ENCODE data around the gene ERVW-1.

ERVW-1 gene

DNA sequence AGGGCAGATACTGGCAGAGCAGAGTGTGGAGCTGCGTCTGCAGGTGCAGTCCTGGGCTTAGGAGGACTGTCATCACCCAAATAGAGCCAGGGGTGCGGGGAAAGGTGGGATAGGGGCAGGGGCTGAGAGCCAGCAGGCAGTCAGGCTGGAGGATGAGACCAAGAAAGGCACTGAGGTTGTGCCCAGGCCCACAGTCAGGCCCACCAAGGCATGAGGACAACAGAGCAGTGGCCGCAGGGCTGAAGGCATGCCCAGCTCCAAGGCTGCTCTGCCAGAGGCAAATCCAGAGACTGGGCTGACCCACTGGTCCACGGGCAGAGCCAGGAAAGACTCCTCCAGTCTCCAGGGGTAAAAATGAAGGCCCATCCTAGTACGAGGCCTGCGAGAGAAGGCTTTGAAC lies 54.8 kb downstream of the ERVW-1 start:
- H2BK5ac ChIP-seq (ENCODE audit: low read length), result no peak overlapping the region
- peaks cover 0 to 3% of the 10 kb centered on the region in 2 donors for H3K9me3 ChIP-seq (replicated peaks in 1 of 2; ENCODE audit: control insufficient read depth in 2 of 2, insufficient read depth in 1 of 2, low read depth in 1 of 2, low read length in 2 of 2)
- H3K14ac ChIP-seq (ENCODE audit: low read length), result no peak overlapping the region
- no peak overlapping the region for H3K27ac ChIP-seq (replicated peaks; ENCODE audit: low read length)
- H2BK15ac ChIP-seq (ENCODE audit: low read length), result peak overlapping the region; percentile 77
- H3K9ac ChIP-seq (ENCODE audit: low read depth, low read length, poor library complexity), result no peak overlapping the region
- H3K4me1 ChIP-seq (ENCODE audit: control insufficient read depth in 2 of 2, insufficient read depth in 1 of 2, low read depth in 1 of 2, low read length in 2 of 2), result peaks cover 3% of the 10 kb centered on the region in 2 donors
- no peaks in the 10 kb centered on the region for H3K36me3 ChIP-seq (replicated peaks in 1 of 2; ENCODE audit: control insufficient read depth in 2 of 2, insufficient read depth in 2 of 2, low read length in 2 of 2)
- no peak overlapping the region for H3K4me2 ChIP-seq (ENCODE audit: insufficient read depth, low read length, poor library complexity, severe bottlenecking)
- peaks cover 0 to 3% (median 0%) of the 10 kb centered on the region in 3 experiments for H3K27me3 ChIP-seq (ENCODE audit: control insufficient read depth in 3 of 3, insufficient read depth in 3 of 3, low read depth in 1 of 3, low read length in 3 of 3)
- no peak overlapping the region for H4K91ac ChIP-seq (ENCODE audit: low read depth, low read length, poor library complexity)
- peak overlapping the region; percentile 85 for H2BK12ac ChIP-seq (ENCODE audit: low read length)
- H3K23ac ChIP-seq (ENCODE audit: low read depth, low read length, poor library complexity), result no peak overlapping the region
- H3K79me1 ChIP-seq (ENCODE audit: low read depth, low read length), result no peaks in the 10 kb centered on the region
- H2BK120ac ChIP-seq (ENCODE audit: low read depth, low read length), result no peak overlapping the region
- H2AFZ ChIP-seq (ENCODE audit: low read length), result peak overlapping the region; percentile 96
- no peak overlapping the region for H4K8ac ChIP-seq (ENCODE audit: low read depth, low read length)
- WGBS, 2 donors (ENCODE audit: extremely low coverage in 2 of 2, insufficient read length in 2 of 2, insufficient replicate concordance in 1 of 2), result no CpG with 5 or more reads among the region's 6 CpGs
- H3K4ac ChIP-seq (ENCODE audit: low read length), result no peak overlapping the region
- no peak overlapping the region for H3K4me3 ChIP-seq (ENCODE audit: low read length in 2 of 2)
- no peak overlapping the region for H2AK5ac ChIP-seq (ENCODE audit: low read depth, low read length)
- DNase-seq (ENCODE audit: low spot score), result no peak
- H3K18ac ChIP-seq (ENCODE audit: low read length), result peak overlapping the region; percentile 45

DNA sequence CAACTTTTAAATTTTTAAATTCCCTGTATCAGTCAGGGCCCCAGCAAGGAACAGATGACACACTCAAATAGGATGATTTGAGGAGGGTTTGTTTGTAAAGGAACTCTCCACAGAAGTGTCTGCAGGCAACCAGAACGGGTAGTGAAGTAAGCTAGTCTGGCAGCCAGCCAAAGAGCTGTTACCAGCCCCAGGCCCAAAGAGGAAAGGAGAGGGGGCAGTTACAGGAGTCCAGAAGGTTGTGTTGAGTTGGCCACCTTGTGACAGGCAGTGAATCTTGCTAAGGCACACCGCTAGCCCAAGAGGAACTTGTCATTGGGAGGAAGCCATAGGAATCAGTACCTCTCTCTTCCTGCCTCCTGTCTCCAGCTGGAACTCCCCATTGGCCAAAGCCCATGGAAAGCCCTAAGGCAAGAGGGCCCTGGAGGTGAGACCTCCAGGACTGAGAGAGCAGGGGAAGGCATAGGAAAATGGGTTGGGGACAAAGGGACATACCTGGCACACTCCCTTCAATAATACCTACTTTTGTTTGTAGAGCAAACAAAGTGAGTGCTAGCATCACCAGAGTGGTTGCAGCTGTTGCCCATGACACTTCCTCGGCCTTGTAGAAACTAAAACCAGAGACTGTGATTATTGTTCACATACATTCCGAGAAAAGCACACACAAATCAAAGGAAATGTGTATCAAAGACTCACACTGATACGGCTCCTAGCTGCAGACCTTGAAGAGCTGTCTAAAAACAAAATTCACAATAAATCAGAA lies 55.9 kb downstream of the ERVW-1 start:
- Histone ChIP-seq H3K9ac (ENCODE audit: low read depth, low read length, poor library complexity) (no peak overlapping the region), H3K9me3 (replicated peaks in 1 of 2; ENCODE audit: control insufficient read depth in 2 of 2, insufficient read depth in 1 of 2, low read depth in 1 of 2, low read length in 2 of 2) (peaks cover 0 to 3% of the 10 kb centered on the region in 2 donors), H2AFZ (ENCODE audit: low read length) (peak overlapping the region; percentile 53), H4K91ac (ENCODE audit: low read depth, low read length, poor library complexity) (no peak overlapping the region), H2BK120ac (ENCODE audit: low read depth, low read length) (no peak overlapping the region), H3K4ac (ENCODE audit: low read length) (no peak overlapping the region), H3K4me2 (ENCODE audit: insufficient read depth, low read length, poor library complexity, severe bottlenecking) (no peak overlapping the region), H3K14ac (ENCODE audit: low read length) (no peak overlapping the region), H3K27ac (replicated peaks; ENCODE audit: low read length) (no peak overlapping the region), H3K27me3 (ENCODE audit: control insufficient read depth in 3 of 3, insufficient read depth in 3 of 3, low read depth in 1 of 3, low read length in 3 of 3) (peaks cover 0 to 3% (median 0%) of the 10 kb centered on the region in 3 experiments), H4K8ac (ENCODE audit: low read depth, low read length) (no peak overlapping the region), H3K4me3 (ENCODE audit: low read length in 2 of 2) (no peak overlapping the region), H3K36me3 (replicated peaks in 1 of 2; ENCODE audit: control insufficient read depth in 2 of 2, insufficient read depth in 2 of 2, low read length in 2 of 2) (no peaks in the 10 kb centered on the region), H3K4me1 (ENCODE audit: control insufficient read depth in 2 of 2, insufficient read depth in 1 of 2, low read depth in 1 of 2, low read length in 2 of 2) (peaks cover 3% of the 10 kb centered on the region in 2 donors), H2BK12ac (ENCODE audit: low read length) (no peak overlapping the region), H2BK5ac (ENCODE audit: low read length) (no peak overlapping the region), H3K18ac (ENCODE audit: low read length) (no peak overlapping the region), H3K23ac (ENCODE audit: low read depth, low read length, poor library complexity) (no peak overlapping the region), H2BK15ac (ENCODE audit: low read length) (peak overlapping the region; percentile 16), H2AK5ac (ENCODE audit: low read depth, low read length) (no peak overlapping the region), H3K79me1 (ENCODE audit: low read depth, low read length) (no peaks in the 10 kb centered on the region)
- WGBS, 2 donors (ENCODE audit: extremely low coverage in 2 of 2, insufficient read length in 2 of 2, insufficient replicate concordance in 1 of 2), result no CpG with 5 or more reads among the region's 5 CpGs
- no peak for DNase-seq (ENCODE audit: low spot score)
